ENCODE results near the gene ZNF398.
"Not testable (repeated sequence)": the region's sequence is repeated elsewhere in the genome, so short reads cannot be mapped to it uniquely, and the experiment has no call there.

- TF ChIP-seq, protein P1, sequence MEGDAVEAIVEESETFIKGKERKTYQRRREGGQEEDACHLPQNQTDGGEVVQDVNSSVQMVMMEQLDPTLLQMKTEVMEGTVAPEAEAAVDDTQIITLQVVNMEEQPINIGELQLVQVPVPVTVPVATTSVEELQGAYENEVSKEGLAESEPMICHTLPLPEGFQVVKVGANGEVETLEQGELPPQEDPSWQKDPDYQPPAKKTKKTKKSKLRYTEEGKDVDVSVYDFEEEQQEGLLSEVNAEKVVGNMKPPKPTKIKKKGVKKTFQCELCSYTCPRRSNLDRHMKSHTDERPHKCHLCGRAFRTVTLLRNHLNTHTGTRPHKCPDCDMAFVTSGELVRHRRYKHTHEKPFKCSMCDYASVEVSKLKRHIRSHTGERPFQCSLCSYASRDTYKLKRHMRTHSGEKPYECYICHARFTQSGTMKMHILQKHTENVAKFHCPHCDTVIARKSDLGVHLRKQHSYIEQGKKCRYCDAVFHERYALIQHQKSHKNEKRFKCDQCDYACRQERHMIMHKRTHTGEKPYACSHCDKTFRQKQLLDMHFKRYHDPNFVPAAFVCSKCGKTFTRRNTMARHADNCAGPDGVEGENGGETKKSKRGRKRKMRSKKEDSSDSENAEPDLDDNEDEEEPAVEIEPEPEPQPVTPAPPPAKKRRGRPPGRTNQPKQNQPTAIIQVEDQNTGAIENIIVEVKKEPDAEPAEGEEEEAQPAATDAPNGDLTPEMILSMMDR (conservative IDR thresholded peaks at IDR 0.05; ENCODE audit: low read length): not testable (repeated sequence)
- not testable (repeated sequence) for TF ChIP-seq EZH2phosphoT487 (IDR thresholded peaks at IDR 0.05; ENCODE audit: borderline replicate concordance, low read depth, low read length)
Observed at GRCh38 chr7:149144436-149144922, 2.8 kb upstream of the ZNF398 start.

All from OCI-LY7 (cell line).